Ovary (tissue), 9 donors: ENCODE data around the gene TCEANC. TPM values are rescaled to one million over a fixed set of nuclear protein-coding genes. Genes with fewer than 3 reads are reported as not detected.

Experiments used
- DNase-seq, 5 donors: peaks; one replicate each; pipeline ENCODE4 v3.0.0-alpha.2; 2019 to 2020
- H3K27ac ChIP-seq, 2 donors: fragments of 200-600 bp; one replicate each; pipeline versions ENCODE4 v1.5.1 to v1.8.0; 2019 to 2022
- H3K27me3 ChIP-seq: fragments of 200-600 bp; one replicate; pipeline ENCODE4 v1.8.0; 2022
- H3K36me3 ChIP-seq: fragments of 200-600 bp; sonication (generic); one replicate; pipeline ENCODE4 v1.5.1; 2019
- H3K4me1 ChIP-seq: one replicate; pipeline ENCODE4 v1.8.1; 2013; ENCODE audit warnings: mild to moderate bottlenecking, moderate library complexity; ENCODE audit not compliant: insufficient read depth
- H3K4me3 ChIP-seq: fragments of 200-600 bp; sonication (generic); one replicate; pipeline ENCODE4 v1.5.1; 2017
- H3K9me3 ChIP-seq, 2 donors: fragments of 200-600 bp in 1 of 2; sonication (generic) in 1 of 2; one replicate each; pipeline versions ENCODE4 v1.5.1 to v1.8.1; 2013 to 2019; ENCODE audit warnings: mild to moderate bottlenecking in 1 of 2, moderate library complexity in 1 of 2
- CTCF ChIP-seq, 3 donors: fragments of 450-650 bp in 2 of 3; fragments of 200-600 bp in 1 of 3; IDR thresholded peaks; one replicate each; pipeline versions ENCODE4 v1.5.1 to v1.8.0; 2016 to 2022; ENCODE audit warnings: antibody characterized with exemption in 3 of 3, mild to moderate bottlenecking in 1 of 3
- EP300 ChIP-seq: sonication (generic); formaldehyde crosslinking; IDR thresholded peaks from one replicate; pipeline ENCODE4 v1.6.1; 2017; ENCODE audit warnings: antibody characterized with exemption
- POLR2A ChIP-seq: fragments of 450-650 bp; IDR thresholded peaks from one replicate; pipeline ENCODE4 v1.6.1; 2017; ENCODE audit warnings: antibody characterized with exemption, mild to moderate bottlenecking, moderate library complexity
- WGBS, 3 donors: extraction: QIAGEN DNeasy Blood & Tissue Kit in 1 of 3; methylation state at CpG; one replicate each; pipeline versions ENCODE4 v1.1.5 to v1.1.7; 2013 to 2017; 5-methylcytosine and 5-hydroxymethylcytosine counted together
- intact Hi-C, 4 donors: fragments of 100-400 bp; cut with DNase I; formaldehyde crosslinking; loops; one replicate each; pipeline versions ENCODE4 v1.11.0 to v1.15.1; 2022 to 2023
- polyA plus RNA-seq, 2 donors: library from polyadenylated mRNA; stranded (reverse); fragments of 200-250 nt in 1 of 2; fragments of 350-450 nt in 1 of 2; fragmentation: Illumina TruSeq in 1 of 2; extraction: RNeasy Lipid Tissue Mini Kit (QIAGEN cat#74804) in 1 of 2; gene quantifications; one replicate each; pipeline ENCODE4 v1.2.3, GENCODE V29; 2013 to 2014
- total RNA-seq, 7 donors: library from RNA; depleted of rRNA in 2 of 7; stranded (reverse); fragments of >200 nt in 2 of 7; fragmentation: NEBNext Ultra II Directional in 3 of 7; extraction: Animal tissue kit (Norgen Biotek cat#: 25700) in 3 of 7; gene quantifications; one replicate each; pipeline versions ENCODE4 v1.1.0 to v1.2.4, GENCODE V29; 2016 to 2023
- donor health status: DM: no; HTN: no; CAD: no; lungs with moderate emphysema.
- donor health status: DM: no; HTN: no; CAD: no.
- donor health status: Bipolar disorder and iron deficiency.
- donor health status: DM: yes; HTN: yes; CAD: no.
- donor health status: DM: no; HTN: no; CAD: no.
- donor health status: DM: yes; HTN: yes; CAD: no.

The TCEANC gene
- total and polyA plus RNA-seq, 9 donors, result 2.6 to 9.2 (median 4.2) TPM

GRCh38 chrX:13700380-13700779, 47.4 kb downstream of the TCEANC start:
- Histone ChIP-seq H3K4me1 (peaks cover 8% of the 10 kb centered on the region), H3K9me3 (no peaks in the 10 kb centered on the region), H3K4me3 (no peak overlapping the region), H3K36me3 (no peaks in the 10 kb centered on the region), H3K27ac (no peak overlapping the region), H3K27me3 (no peaks in the 10 kb centered on the region)
- intact Hi-C loops, result no loop called here
- 63 to 69% (median 69%) methylated on average over 4 of the region's 4 CpGs for WGBS, 3 donors
- no peak for TF ChIP-seq EP300
- TF ChIP-seq CTCF (IDR thresholded peaks at IDR 0.05), result no peak
- no peak for DNase-seq

GRCh38 chrX:13702111-13702789, 49.3 kb downstream of the TCEANC start:
- 83 to 94% (median 87%) methylated on average over 5 of the region's 5 CpGs for WGBS, 3 donors
- no peak overlapping the region for H3K4me3 ChIP-seq
- H3K27ac ChIP-seq, result no peak overlapping the region
- no peak for TF ChIP-seq CTCF (IDR thresholded peaks at IDR 0.05)
- no peak for TF ChIP-seq POLR2A
- TF ChIP-seq EP300, result no peak
- H3K36me3 ChIP-seq, result no peaks in the 10 kb centered on the region
- peaks cover 10% of the 10 kb centered on the region for H3K4me1 ChIP-seq
- no peaks in the 10 kb centered on the region for H3K27me3 ChIP-seq
- no peak for DNase-seq
- intact Hi-C loops, result no loop called here
- H3K9me3 ChIP-seq, result no peaks in the 10 kb centered on the region

- Histone ChIP-seq H3K4me1 (peaks cover 10% of the 10 kb centered on the region), H3K4me3 (no peak overlapping the region), H3K27me3 (no peaks in the 10 kb centered on the region), H3K27ac (no peak overlapping the region), H3K9me3 (no peaks in the 10 kb centered on the region), H3K36me3 (no peaks in the 10 kb centered on the region)
- 64 to 78% (median 71%) methylated on average over 3 of the region's 3 CpGs for WGBS, 3 donors
- no peak for TF ChIP-seq POLR2A
- intact Hi-C loops, result no loop called here
- no peak for DNase-seq
These were observed 50.2 kb downstream of the TCEANC start for GRCh38 chrX:13703135-13703534.

DNA sequence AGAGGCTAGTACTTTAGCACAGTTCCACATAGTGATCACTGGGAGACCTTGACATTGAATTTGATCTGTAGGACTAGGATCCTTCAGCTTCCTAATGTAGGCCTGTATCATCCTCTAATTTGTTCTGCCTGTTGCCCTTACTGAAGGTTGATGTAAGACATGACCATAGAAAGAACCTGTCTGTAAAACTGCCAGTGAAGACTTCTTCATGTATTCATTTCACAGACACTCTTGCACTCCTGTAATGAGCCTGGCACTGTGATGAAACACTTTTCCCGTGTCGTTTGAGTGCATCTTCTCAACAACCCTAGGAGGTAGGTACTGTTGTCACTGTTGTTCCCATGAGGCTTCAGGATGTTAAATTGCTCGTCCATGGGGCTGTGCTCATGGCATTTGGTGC, 50.6 kb downstream of the TCEANC start:
- Histone ChIP-seq H3K4me1 (peaks cover 10% of the 10 kb centered on the region), H3K9me3 (no peaks in the 10 kb centered on the region), H3K27me3 (no peaks in the 10 kb centered on the region), H3K36me3 (no peaks in the 10 kb centered on the region), H3K4me3 (no peak overlapping the region), H3K27ac (no peak overlapping the region)
- DNase-seq, result no peak
- 48 to 75% (median 65%) methylated on average over 3 of the region's 3 CpGs for WGBS, 3 donors
- intact Hi-C loops, result no loop called here
- TF ChIP-seq CTCF (IDR thresholded peaks at IDR 0.05) (no peak), POLR2A (no peak), EP300 (no peak)

DNA sequence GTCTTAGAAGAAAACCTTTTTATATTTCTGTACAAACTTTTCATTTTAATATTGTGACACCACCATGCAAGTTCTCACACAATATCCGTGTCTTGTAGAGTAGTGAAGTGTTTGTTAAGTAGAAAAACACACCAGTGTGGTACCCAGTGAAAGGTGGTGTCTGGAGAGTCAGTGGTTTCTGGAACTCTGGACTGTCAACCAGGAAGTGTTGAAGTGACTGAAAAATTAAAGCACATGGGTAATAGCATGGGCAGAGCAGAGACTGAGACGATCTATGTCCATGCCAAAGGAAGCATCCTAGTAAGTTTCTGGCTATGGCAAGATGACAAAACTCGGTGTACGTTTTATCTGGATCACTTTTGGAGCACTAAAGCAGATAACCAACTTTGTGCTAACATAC, 58.2 kb downstream of the TCEANC start:
- TF ChIP-seq CTCF (IDR thresholded peaks at IDR 0.05), result no peak
- Histone ChIP-seq H3K27me3 (no peaks in the 10 kb centered on the region), H3K4me3 (no peak overlapping the region), H3K4me1 (no peaks in the 10 kb centered on the region), H3K27ac (no peak overlapping the region), H3K9me3 (no peaks in the 10 kb centered on the region), H3K36me3 (no peaks in the 10 kb centered on the region)
- DNase-seq, result no peak
- 83% methylated on average over 4 of the region's 4 CpGs for WGBS, 3 donors
- intact Hi-C loops, result no loop called here

Other genes starting within 250 kb of the TCEANC start
- gene EGFL6, start 83.5 kb upstream of the TCEANC start, total RNA-seq, result under 1 TPM in 3 of 7 donors, not detected in 4; 0.12 to 0.34 (median 0.15) TPM
- gene EGFL6, start 83.5 kb upstream of the TCEANC start, polyA plus RNA-seq, result 1 to 10 TPM in 1 of 2 donors, under 1 TPM in 1; 0.36 to 1.3 TPM
- gene RAB9A, start 36.0 kb downstream of the TCEANC start, total RNA-seq, result 10 to 100 TPM; 22.3 to 37.2 (median 26.2) TPM
- gene RAB9A, start 36.0 kb downstream of the TCEANC start, polyA plus RNA-seq, result 10 to 100 TPM; 29.2 to 46.3 TPM
- 10 to 100 TPM; 18.6 to 26.5 (median 21.1) TPM for gene TRAPPC2, start 81.5 kb downstream of the TCEANC start, total RNA-seq
- 10 to 100 TPM; 10.7 to 11.2 TPM for gene TRAPPC2, start 81.5 kb downstream of the TCEANC start, polyA plus RNA-seq
- gene OFD1, start 81.6 kb downstream of the TCEANC start, total RNA-seq, result 10 to 100 TPM; 27.0 to 35.7 (median 33.7) TPM
- gene OFD1, start 81.6 kb downstream of the TCEANC start, polyA plus RNA-seq, result 10 to 100 TPM; 21.8 to 22.2 TPM
- gene GPM6B, start 164.0 kb downstream of the TCEANC start, total RNA-seq, result 1 to 10 TPM in 6 of 7 donors, under 1 TPM in 1; 1.00 to 5.1 (median 4.2) TPM
- 1 to 10 TPM; 3.4 to 9.4 TPM for gene GPM6B, start 164.0 kb downstream of the TCEANC start, polyA plus RNA-seq